ENCODE data around the gene KAZN.

KAZN gene

DNA sequence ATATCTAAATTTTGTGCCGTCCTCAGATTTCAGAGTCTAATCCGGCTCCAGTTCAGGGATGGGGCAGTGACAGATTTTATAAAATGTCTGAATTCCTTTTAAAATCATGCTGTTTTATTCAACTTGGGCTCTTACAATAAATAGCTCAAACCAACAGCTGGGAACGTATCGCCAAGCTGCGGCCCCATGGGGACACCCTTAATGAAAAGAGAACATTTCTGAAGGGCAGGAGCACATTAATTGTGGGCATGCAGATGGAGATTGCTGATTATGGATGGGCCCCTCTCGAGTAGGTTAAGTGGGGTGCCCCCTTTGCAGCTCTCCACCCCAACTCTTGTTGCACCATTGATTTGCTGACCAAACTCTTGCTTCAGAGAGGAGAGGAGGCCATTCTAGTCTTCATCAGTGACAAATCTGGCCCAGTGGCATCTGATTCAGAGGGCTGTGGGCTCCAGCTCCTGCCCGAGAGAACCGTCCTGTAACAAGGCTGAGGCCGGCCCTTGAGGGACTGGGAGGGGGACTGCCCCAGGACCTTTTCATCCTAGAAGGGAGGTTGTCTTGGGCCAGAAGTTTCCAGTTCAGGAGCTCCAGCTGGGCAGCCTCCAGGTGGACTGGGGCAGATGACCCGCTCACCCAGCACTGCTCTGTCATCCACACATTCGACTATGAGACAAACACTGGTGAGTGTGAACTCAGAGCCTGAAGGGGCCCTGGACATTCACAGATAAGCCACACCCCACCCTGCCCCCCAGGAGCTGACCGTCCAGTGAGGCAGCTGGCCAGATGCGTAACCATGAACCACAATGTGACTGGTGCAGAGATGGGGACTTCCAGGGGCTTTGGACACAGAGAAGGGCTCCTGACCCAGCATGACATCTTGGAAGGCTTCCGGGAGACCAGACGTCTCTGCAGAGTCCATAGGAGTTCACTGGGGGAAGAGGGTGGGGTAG lies 500.0 kb downstream of the KAZN start:
- Histone ChIP-seq H3K27ac (ENCODE audit: low read depth, low read length) (no peak overlapping the region), H3K79me2 (ENCODE audit: control insufficient read depth, insufficient read depth, low read length, unreplicated experiment) (no peaks in the 10 kb centered on the region), H3K4me1 (ENCODE audit: control insufficient read depth, insufficient read depth, low read length, unreplicated experiment) (no peaks in the 10 kb centered on the region)

DNA sequence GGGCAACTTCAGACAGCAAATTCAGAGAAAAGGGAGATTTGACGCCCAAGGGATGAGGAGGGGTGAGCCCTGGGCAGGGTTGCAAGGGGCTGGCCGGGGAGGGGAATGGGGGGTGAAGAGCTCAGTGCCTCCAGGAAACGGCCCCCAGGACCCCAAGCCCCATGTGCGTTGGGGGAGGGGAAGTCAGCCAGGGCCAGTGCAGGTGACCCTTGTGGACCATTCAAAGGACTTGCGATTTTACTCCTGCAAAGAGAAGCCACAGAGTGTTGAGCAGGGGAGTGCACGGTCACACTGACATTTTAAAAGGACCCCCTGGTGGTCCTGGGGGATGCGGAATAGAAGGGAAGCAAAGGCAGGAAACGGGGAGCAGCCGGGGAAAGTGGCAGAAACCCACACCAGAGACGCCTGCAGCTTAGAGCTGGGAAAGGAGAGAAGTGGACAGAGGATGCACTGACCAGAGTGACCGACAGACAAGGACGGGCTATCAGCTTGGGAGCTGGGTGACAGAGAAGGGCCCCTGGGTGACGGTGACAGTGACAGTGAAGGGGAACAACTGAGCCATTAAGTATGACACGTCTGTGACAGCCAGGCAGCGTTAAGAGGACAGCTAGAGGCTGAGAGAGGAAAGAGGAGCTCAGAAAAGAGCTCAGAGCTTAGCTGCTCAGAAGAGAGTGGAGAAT lies 501.1 kb downstream of the KAZN start:
- Histone ChIP-seq H3K4me1 (ENCODE audit: control insufficient read depth, insufficient read depth, low read length, unreplicated experiment) (no peaks in the 10 kb centered on the region), H3K27ac (ENCODE audit: low read depth, low read length) (no peak overlapping the region), H2AFZ (ENCODE audit: low read length, unreplicated experiment) (no peak overlapping the region), H3K4me3 (ENCODE audit: low read depth, low read length) (no peak overlapping the region), H3K79me2 (ENCODE audit: control insufficient read depth, insufficient read depth, low read length, unreplicated experiment) (no peaks in the 10 kb centered on the region), H3K27me3 (ENCODE audit: insufficient read depth, low read length) (peaks cover 19% of the 10 kb centered on the region), H3K36me3 (ENCODE audit: insufficient read depth, low read length) (no peaks in the 10 kb centered on the region)

More for the DNA sequence above, 500.0 kb downstream of the KAZN start:
- H3K4me3 ChIP-seq (ENCODE audit: low read depth, low read length), result no peak overlapping the region
- H2AFZ ChIP-seq (ENCODE audit: low read length, unreplicated experiment), result no peak overlapping the region
- no peaks in the 10 kb centered on the region for H3K36me3 ChIP-seq (ENCODE audit: insufficient read depth, low read length)
- peaks cover 19% of the 10 kb centered on the region; the same call in 1 of the 2 replicates for H3K27me3 ChIP-seq (ENCODE audit: insufficient read depth, low read length)

DNA sequence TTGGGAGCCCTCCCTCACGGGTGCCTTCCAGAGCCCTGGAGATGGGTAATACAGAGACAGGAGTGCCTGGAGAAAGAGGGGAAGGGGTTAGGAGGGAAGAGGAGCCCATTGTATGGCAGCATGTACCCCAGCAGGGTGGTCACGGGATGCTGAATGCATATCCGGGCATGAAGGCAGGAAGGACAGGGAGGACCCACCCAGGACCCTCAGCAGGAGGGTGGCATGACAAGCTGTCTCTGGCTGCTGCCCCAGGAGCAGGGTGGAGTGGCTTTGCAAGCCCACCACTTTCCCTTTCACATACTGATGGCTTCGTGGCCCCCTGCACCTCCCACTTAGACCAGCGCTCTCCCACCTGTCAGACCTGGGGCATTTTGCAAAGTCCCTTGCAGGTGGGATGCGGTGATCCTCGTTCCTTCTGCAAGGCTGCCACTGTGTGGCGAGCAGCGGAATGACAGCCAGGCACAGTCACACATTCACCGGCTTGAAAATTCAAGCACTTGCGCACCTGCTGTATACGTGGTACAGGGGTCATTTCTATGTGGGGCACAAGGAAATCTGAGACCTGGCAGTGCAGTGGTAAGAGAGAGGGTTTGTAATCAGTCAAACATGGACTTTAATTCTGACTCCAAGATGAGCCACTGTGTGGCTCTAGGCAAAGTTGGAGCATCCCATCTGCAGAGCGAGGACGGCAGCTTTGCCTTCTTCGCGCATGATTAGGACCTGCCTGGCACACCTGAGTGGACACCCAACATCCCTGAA lies 501.8 kb downstream of the KAZN start:
- no peaks in the 10 kb centered on the region for H3K4me1 ChIP-seq (ENCODE audit: control insufficient read depth, insufficient read depth, low read length, unreplicated experiment)
- no peak overlapping the region for H2AFZ ChIP-seq (ENCODE audit: low read length, unreplicated experiment)
- H3K36me3 ChIP-seq (ENCODE audit: insufficient read depth, low read length), result no peaks in the 10 kb centered on the region
- no peak overlapping the region for H3K4me3 ChIP-seq (ENCODE audit: low read depth, low read length)
- no peak overlapping the region for H3K27ac ChIP-seq (ENCODE audit: low read depth, low read length)
- peaks cover 26% of the 10 kb centered on the region for H3K27me3 ChIP-seq (ENCODE audit: insufficient read depth, low read length)
- no peaks in the 10 kb centered on the region for H3K79me2 ChIP-seq (ENCODE audit: control insufficient read depth, insufficient read depth, low read length, unreplicated experiment)

DNA sequence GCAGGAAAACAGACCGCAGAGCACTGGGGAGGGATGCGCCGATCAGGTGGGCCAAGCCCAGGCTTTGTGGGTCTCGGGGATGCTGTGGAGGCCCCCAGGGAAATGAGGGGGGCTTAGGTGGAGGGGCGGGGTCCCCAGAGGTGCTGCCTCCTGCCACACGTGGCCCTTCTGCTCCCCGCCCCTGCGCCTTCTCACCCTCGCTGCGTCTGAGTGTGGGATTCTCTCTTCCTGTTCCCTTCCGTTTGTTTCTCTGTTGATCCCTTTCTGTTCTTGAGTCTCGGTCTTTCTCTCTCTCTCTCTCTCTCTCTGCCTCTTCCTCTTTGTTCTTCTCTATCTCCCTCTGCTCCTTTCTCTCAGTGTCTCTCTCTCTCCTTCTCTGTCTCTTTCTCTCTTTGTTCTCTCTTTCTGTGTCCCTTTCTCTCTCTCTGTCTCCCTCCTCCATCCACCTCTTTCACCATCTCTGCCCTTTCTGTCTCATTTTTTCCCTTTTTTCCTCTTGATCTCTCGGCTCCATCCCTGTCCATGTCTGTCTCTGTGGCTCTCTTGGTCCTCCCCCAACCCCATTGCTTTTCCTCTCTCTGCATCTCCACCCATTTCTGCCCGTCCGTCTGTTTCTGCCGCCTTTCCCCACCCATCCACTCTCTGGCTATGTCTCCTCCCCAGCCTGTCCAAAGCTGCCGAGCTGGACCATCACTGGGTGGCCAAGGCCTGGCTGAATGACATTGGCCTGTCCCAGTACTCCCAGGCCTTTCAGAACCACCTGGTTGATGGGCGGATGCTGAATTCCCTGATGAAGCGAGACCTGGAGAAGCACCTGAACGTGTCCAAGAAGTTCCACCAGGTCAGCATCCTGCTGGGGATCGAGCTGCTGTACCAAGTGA lies 502.6 kb downstream of the KAZN start:
- Histone ChIP-seq H3K4me3 (ENCODE audit: low read depth, low read length) (no peak overlapping the region), H2AFZ (ENCODE audit: low read length, unreplicated experiment) (no peak overlapping the region)

DNA sequence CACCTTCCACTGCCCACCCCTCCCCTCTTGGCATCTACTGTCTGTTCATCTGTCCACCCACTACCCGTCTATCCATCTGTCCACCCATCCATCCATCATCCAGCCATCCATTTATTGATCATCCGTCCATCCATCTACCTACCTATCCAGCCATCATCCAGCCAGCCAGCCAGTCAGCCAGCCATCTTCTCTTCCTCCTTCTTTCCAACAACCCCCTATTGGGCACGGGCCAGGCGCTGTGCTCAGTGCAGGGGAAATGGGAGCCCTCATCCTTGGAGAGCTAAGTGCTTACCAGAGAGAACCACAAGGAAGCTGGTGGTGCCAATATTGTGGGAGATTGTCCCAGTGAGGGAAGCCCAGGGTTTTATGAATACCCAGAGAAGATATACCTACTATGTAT lies 503.3 kb downstream of the KAZN start:
- Histone ChIP-seq H3K36me3 (ENCODE audit: insufficient read depth, low read length) (no peaks in the 10 kb centered on the region), H3K79me2 (ENCODE audit: control insufficient read depth, insufficient read depth, low read length, unreplicated experiment) (no peaks in the 10 kb centered on the region), H3K4me1 (ENCODE audit: control insufficient read depth, insufficient read depth, low read length, unreplicated experiment) (no peaks in the 10 kb centered on the region), H2AFZ (ENCODE audit: low read length, unreplicated experiment) (no peak overlapping the region), H3K27me3 (ENCODE audit: insufficient read depth, low read length) (peaks cover 26% of the 10 kb centered on the region), H3K27ac (ENCODE audit: low read depth, low read length) (no peak overlapping the region), H3K4me3 (ENCODE audit: low read depth, low read length) (no peak overlapping the region)

More for the DNA sequence above, 502.6 kb downstream of the KAZN start:
- Histone ChIP-seq H3K27ac (ENCODE audit: low read depth, low read length) (no peak overlapping the region), H3K27me3 (ENCODE audit: insufficient read depth, low read length) (peaks cover 26% of the 10 kb centered on the region), H3K4me1 (ENCODE audit: control insufficient read depth, insufficient read depth, low read length, unreplicated experiment) (no peaks in the 10 kb centered on the region), H3K79me2 (ENCODE audit: control insufficient read depth, insufficient read depth, low read length, unreplicated experiment) (no peaks in the 10 kb centered on the region), H3K36me3 (ENCODE audit: insufficient read depth, low read length) (no peaks in the 10 kb centered on the region)

DNA sequence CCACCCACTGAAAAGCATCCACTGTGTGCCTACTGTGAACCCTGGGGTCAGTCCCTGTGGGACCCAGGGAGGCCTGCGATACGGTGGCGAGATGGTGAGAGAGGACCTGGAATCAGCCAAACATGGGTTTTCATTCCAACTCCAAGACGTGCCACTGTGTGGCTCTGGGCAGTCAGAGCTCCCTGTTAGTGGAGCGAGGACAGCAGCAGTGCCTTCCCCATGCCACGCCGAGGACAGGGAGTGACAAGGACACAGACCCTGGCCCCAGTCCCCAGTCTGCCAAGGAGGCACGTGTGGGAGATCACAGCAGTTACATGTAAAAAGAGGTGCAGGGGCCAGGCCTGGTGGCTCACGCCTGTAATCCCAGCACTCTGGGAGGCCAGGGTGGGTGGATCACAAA lies 504.2 kb downstream of the KAZN start:
- no peaks in the 10 kb centered on the region for H3K4me1 ChIP-seq (ENCODE audit: control insufficient read depth, insufficient read depth, low read length, unreplicated experiment)
- no peak overlapping the region for H3K4me3 ChIP-seq (ENCODE audit: low read depth, low read length)
- no peaks in the 10 kb centered on the region for H3K36me3 ChIP-seq (ENCODE audit: insufficient read depth, low read length)
- no peak overlapping the region for H2AFZ ChIP-seq (ENCODE audit: low read length, unreplicated experiment)
- no peaks in the 10 kb centered on the region for H3K79me2 ChIP-seq (ENCODE audit: control insufficient read depth, insufficient read depth, low read length, unreplicated experiment)
- H3K27me3 ChIP-seq (ENCODE audit: insufficient read depth, low read length), result peaks cover 27% of the 10 kb centered on the region
- no peak overlapping the region for H3K27ac ChIP-seq (ENCODE audit: low read depth, low read length)

DNA sequence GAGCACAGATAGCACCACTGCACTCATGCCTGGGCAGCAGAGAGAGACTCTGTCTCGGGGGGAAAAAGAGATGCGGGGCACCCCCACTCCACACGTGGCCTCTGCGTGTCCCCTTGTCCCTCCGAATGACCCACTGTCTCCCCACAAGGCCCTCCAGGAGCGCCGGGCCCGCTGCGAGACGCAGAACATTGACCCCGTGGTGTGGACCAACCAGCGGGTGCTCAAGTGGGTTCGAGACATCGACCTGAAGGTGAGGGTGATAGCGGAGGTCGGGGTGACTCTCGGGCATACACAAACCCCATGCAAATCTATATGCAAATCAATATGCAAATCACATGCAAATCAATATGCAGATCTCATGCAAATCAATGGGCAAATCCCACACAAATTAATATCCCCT lies 504.7 kb downstream of the KAZN start:
- Histone ChIP-seq H3K27ac (ENCODE audit: low read depth, low read length) (no peak overlapping the region), H2AFZ (ENCODE audit: low read length, unreplicated experiment) (no peak overlapping the region), H3K79me2 (ENCODE audit: control insufficient read depth, insufficient read depth, low read length, unreplicated experiment) (no peaks in the 10 kb centered on the region), H3K4me3 (ENCODE audit: low read depth, low read length) (no peak overlapping the region), H3K36me3 (ENCODE audit: insufficient read depth, low read length) (no peaks in the 10 kb centered on the region), H3K4me1 (ENCODE audit: control insufficient read depth, insufficient read depth, low read length, unreplicated experiment) (no peaks in the 10 kb centered on the region), H3K27me3 (ENCODE audit: insufficient read depth, low read length) (peaks cover 27% of the 10 kb centered on the region)

DNA sequence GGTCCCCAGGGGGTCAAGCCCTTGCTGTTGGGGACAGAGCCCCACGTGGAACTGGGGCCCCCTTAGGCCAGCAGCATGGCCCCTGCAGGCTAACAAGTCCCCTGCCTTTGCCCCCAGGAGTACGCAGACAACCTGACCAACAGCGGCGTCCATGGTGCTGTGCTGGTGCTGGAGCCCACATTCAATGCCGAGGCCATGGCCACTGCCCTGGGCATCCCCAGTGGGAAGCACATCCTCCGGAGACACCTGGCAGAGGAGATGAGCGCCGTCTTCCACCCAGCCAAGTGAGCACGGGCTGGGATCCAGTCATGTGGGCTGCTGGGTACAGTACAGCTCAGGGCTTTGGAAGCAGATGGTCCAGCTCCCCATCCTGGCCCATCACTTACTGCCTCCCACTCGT lies 505.4 kb downstream of the KAZN start:
- no peaks in the 10 kb centered on the region for H3K36me3 ChIP-seq (ENCODE audit: insufficient read depth, low read length)
- H3K27me3 ChIP-seq (ENCODE audit: insufficient read depth, low read length), result peaks cover 27% of the 10 kb centered on the region
- no peak overlapping the region for H2AFZ ChIP-seq (ENCODE audit: low read length, unreplicated experiment)
- H3K27ac ChIP-seq (ENCODE audit: low read depth, low read length), result no peak overlapping the region
- no peak overlapping the region for H3K4me3 ChIP-seq (ENCODE audit: low read depth, low read length)
- no peaks in the 10 kb centered on the region for H3K79me2 ChIP-seq (ENCODE audit: control insufficient read depth, insufficient read depth, low read length, unreplicated experiment)
- no peaks in the 10 kb centered on the region for H3K4me1 ChIP-seq (ENCODE audit: control insufficient read depth, insufficient read depth, low read length, unreplicated experiment)

DNA sequence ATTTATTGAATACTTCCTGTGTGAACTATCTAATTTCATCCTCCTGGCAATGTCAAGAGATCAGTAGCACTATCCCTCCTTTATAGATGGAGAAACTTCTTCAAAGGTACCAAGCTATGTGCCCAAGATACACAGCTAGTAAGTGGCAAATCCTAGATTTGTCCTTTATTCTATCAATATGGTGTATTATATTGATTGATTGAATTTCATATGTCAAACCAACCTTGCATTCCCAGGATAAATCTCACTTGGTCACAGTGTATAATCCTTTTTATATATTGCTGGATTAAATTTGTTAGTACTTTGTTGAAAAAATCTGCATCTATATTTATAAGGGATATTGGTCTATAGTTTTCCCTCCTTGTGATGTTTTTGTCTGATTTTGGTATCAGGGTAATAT lies 506.3 kb downstream of the KAZN start:
- H3K79me2 ChIP-seq (ENCODE audit: control insufficient read depth, insufficient read depth, low read length, unreplicated experiment), result no peaks in the 10 kb centered on the region
- H3K27ac ChIP-seq (ENCODE audit: low read depth, low read length), result no peak overlapping the region
- H3K36me3 ChIP-seq (ENCODE audit: insufficient read depth, low read length), result no peaks in the 10 kb centered on the region
- H3K4me1 ChIP-seq (ENCODE audit: control insufficient read depth, insufficient read depth, low read length, unreplicated experiment), result no peaks in the 10 kb centered on the region
- no peak overlapping the region for H3K4me3 ChIP-seq (ENCODE audit: low read depth, low read length)
- no peak overlapping the region for H2AFZ ChIP-seq (ENCODE audit: low read length, unreplicated experiment)
- peaks cover 27% of the 10 kb centered on the region for H3K27me3 ChIP-seq (ENCODE audit: insufficient read depth, low read length)

DNA sequence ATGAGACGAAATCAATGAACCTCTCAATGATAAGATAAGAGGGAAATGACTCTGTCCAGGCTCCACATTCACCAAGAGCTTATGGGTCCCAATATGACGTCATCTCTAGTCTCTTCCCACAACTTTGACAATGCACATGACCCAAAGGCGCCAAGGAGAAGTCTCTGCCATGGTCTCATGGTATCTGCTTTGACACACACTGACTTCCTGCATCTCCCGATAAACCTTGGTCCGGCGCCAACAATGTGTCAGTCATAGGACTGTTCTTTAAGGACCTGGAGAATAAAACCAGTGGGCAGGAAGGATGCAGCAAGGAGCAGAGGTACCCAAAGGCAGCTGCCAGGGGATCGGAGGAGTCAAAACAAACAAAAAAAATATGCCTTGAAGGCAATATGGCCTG lies 508.1 kb downstream of the KAZN start:
- H3K27ac ChIP-seq (ENCODE audit: low read depth, low read length), result no peak overlapping the region
- no peak overlapping the region for H2AFZ ChIP-seq (ENCODE audit: low read length, unreplicated experiment)
- H3K27me3 ChIP-seq (ENCODE audit: insufficient read depth, low read length), result peaks cover 17% of the 10 kb centered on the region
- no peaks in the 10 kb centered on the region for H3K36me3 ChIP-seq (ENCODE audit: insufficient read depth, low read length)
- no peaks in the 10 kb centered on the region for H3K4me1 ChIP-seq (ENCODE audit: control insufficient read depth, insufficient read depth, low read length, unreplicated experiment)
- no peaks in the 10 kb centered on the region for H3K79me2 ChIP-seq (ENCODE audit: control insufficient read depth, insufficient read depth, low read length, unreplicated experiment)
- no peak overlapping the region for H3K4me3 ChIP-seq (ENCODE audit: low read depth, low read length)

All from ACC112 (cell line).